HG03108 (cell line): ENCODE data around the gene GARNL3.

Source experiments
- ATAC-seq: cut with Tn5 transposase; IDR thresholded peaks from one replicate; pipeline ENCODE4 v1.9.1; 2021; ENCODE audit warnings: moderate library complexity; ENCODE audit not compliant: unreplicated experiment

The GARNL3 gene

GRCh38 chr9:127344368-127345000 is 79.9 kb downstream of the GARNL3 start:
- ATAC-seq: no peak

- no peak for ATAC-seq
These were observed 81.0 kb downstream of the GARNL3 start for GRCh38 chr9:127345566-127345965.

GRCh38 chr9:127346584-127346983 is 82.0 kb downstream of the GARNL3 start:
- ATAC-seq: no peak

- no peak for ATAC-seq
These were observed 83.5 kb downstream of the GARNL3 start for GRCh38 chr9:127347831-127348776.

- ATAC-seq: no peak
These were observed 85.0 kb downstream of the GARNL3 start for GRCh38 chr9:127349483-127350113.

- ATAC-seq: no peak
These were observed 86.9 kb downstream of the GARNL3 start for GRCh38 chr9:127351182-127352166.

GRCh38 chr9:127353882-127354281 is 89.3 kb downstream of the GARNL3 start:
- ATAC-seq: no peak

GRCh38 chr9:127356906-127357305 is 92.3 kb downstream of the GARNL3 start:
- ATAC-seq: no peak

GRCh38 chr9:127358023-127358535 is 93.5 kb downstream of the GARNL3 start:
- no peak for ATAC-seq

GRCh38 chr9:127358770-127359169 is 94.2 kb downstream of the GARNL3 start:
- ATAC-seq: no peak

- ATAC-seq: no peak
These were observed 95.7 kb downstream of the GARNL3 start for GRCh38 chr9:127360250-127360649.

GRCh38 chr9:127360829-127361228 is 96.3 kb downstream of the GARNL3 start:
- no peak for ATAC-seq

GRCh38 chr9:127361561-127361960 is 97.0 kb downstream of the GARNL3 start:
- ATAC-seq: no peak

- no peak for ATAC-seq
These were observed 98.3 kb downstream of the GARNL3 start for GRCh38 chr9:127362829-127363228.

GRCh38 chr9:127365461-127365860 is 100.9 kb downstream of the GARNL3 start:
- no peak for ATAC-seq

- no peak for ATAC-seq
These were observed 102.0 kb downstream of the GARNL3 start for GRCh38 chr9:127366594-127366993.

- ATAC-seq: no peak
These were observed 104.4 kb downstream of the GARNL3 start for GRCh38 chr9:127368852-127369402.

- ATAC-seq: no peak
These were observed 104.9 kb downstream of the GARNL3 start for GRCh38 chr9:127369428-127369827.

- no peak for ATAC-seq
These were observed 105.6 kb downstream of the GARNL3 start for GRCh38 chr9:127370147-127370579.
